ENCODE data around the gene AGTR1.

- TF ChIP-seq CTCF (IDR thresholded peaks at IDR 0.05) (no peak), POLR2AphosphoS5 (IDR thresholded peaks at IDR 0.05; ENCODE audit: insufficient read depth in 1 of 2, low read depth in 1 of 2) (no peak), POLR2A (IDR thresholded peaks at IDR 0.05) (no peak)
Observed at GRCh38 chr3:148709560-148710253, 12.0 kb downstream of the AGTR1 start.

All from vagina (tissue), 2 donors.